ENCODE data around the gene TXNRD1. TPM values are rescaled to one million over a fixed set of nuclear protein-coding genes. Genes with fewer than 3 reads are reported as not detected.

The TXNRD1 gene
- total RNA-seq, 1 donor from 2014 or later: 72.0 TPM

DNA sequence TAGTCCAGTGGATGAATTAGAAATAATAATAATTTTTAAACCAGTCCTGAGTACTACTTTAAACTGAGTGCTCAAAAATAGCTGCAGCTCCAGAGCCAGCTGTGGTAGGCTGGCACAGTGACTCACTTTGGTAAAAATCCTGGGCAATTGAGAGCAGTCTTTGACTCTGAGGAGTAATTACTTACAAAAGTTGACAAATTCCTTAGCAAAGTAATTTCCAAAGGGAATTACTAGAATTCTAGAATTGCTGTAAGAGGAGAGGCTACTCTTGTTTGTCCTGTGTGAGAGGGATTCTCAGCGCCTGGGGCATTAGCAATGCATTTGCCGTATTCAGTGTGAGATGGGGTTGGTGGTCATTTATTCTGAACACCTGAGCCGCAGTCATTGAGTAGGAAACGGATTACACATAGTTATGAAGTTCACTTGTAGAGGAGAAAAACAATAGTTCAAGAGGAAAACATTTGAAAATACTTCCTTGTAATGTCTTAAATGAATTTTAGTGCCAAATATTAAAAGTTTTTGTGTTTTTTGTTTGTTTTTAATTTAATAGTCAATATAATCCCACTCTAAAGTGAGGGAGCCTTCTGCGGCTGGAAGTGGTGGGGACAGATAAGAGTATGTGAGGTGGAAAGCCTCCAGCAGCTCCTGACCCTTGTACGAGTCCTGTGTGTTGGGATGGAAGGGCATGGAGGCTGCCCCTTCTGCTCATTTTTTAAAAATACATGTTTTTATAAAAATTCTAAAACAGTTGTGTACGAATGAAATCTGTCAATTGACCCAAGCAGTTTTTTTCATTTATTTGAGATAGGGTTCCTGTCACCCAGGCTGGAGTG, 129.9 kb downstream of the TXNRD1 start:
- POLR2A ChIA-PET: interaction anchor here (0.6 kb wide), 1 partner anchor 438 kb away, joined by 5 read pairs; no protein-coding TSS in a partner anchor
- TF ChIP-seq, protein P1, sequence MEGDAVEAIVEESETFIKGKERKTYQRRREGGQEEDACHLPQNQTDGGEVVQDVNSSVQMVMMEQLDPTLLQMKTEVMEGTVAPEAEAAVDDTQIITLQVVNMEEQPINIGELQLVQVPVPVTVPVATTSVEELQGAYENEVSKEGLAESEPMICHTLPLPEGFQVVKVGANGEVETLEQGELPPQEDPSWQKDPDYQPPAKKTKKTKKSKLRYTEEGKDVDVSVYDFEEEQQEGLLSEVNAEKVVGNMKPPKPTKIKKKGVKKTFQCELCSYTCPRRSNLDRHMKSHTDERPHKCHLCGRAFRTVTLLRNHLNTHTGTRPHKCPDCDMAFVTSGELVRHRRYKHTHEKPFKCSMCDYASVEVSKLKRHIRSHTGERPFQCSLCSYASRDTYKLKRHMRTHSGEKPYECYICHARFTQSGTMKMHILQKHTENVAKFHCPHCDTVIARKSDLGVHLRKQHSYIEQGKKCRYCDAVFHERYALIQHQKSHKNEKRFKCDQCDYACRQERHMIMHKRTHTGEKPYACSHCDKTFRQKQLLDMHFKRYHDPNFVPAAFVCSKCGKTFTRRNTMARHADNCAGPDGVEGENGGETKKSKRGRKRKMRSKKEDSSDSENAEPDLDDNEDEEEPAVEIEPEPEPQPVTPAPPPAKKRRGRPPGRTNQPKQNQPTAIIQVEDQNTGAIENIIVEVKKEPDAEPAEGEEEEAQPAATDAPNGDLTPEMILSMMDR (IDR thresholded peaks at IDR 0.05): no peak

GRCh38 chr12:104347374-104348075, 131.9 kb downstream of the TXNRD1 start:
- ATAC-seq (ENCODE audit: low read depth) (no peak), DNase-seq (no peak)
- no peak overlapping the region for H3K4me3 Mint-ChIP-seq
- no peaks in the 10 kb centered on the region for H3K4me1 Mint-ChIP-seq
- TF ChIP-seq, protein P1 (IDR thresholded peaks at IDR 0.05): no peak
- CTCF ChIA-PET: no interaction called here
- POLR2A ChIA-PET: no interaction called here
- H3K9me3 Mint-ChIP-seq: no peaks in the 10 kb centered on the region
- intact Hi-C loops (cut with micrococcal nuclease): no loop called here
- H3K27ac Mint-ChIP-seq: no peak overlapping the region
- no peaks in the 10 kb centered on the region for H3K27me3 Mint-ChIP-seq
- H3K36me3 Mint-ChIP-seq (ENCODE audit: low read depth): peaks cover 70% of the 10 kb centered on the region

More for the DNA sequence above, 129.9 kb downstream of the TXNRD1 start:
- no peaks in the 10 kb centered on the region for H3K4me1 Mint-ChIP-seq
- peaks cover 72% of the 10 kb centered on the region for H3K36me3 Mint-ChIP-seq (ENCODE audit: low read depth)
- intact Hi-C loops (cut with micrococcal nuclease): no loop called here
- no peak overlapping the region for H3K27ac Mint-ChIP-seq
- ATAC-seq (ENCODE audit: low read depth) (no peak), DNase-seq (no peak)
- CTCF ChIA-PET: interaction anchor here (1.6 kb wide), 1 partner anchor 37 kb away, joined by 3 read pairs; no protein-coding TSS in a partner anchor
- no peaks in the 10 kb centered on the region for H3K9me3 Mint-ChIP-seq
- no peaks in the 10 kb centered on the region for H3K27me3 Mint-ChIP-seq
- no peak overlapping the region for H3K4me3 Mint-ChIP-seq

GRCh38 chr12:104348283-104348993, 132.9 kb downstream of the TXNRD1 start:
- Mint-ChIP-seq H3K27ac (no peak overlapping the region), H3K36me3 (ENCODE audit: low read depth) (peaks cover 63% of the 10 kb centered on the region)
- POLR2A ChIA-PET: no interaction called here

DNA sequence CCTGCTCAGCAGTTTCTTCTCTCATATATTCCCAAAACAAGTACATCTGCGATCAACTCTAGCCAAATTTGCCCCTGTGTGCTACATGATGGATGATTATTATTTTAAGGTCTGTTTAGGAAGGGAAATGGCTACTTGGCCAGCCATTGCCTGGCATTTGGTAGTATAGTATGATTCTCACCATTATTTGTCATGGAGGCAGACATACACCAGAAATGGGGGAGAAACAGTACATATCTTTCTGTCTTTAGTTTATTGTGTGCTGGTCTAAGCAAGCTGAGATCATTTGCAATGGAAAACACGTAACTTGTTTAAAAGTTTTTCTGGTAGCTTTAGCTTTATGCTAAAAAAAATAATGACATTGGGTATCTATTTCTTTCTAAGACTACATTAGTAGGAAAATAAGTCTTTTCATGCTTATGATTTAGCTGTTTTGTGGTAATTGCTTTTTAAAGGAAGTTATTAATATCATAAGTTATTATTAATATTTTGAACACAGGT, 133.5 kb downstream of the TXNRD1 start:
- ChIA-PET POLR2A (no interaction called here), CTCF (no interaction called here)
- Mint-ChIP-seq H3K4me3 (no peak overlapping the region), H3K4me1 (no peaks in the 10 kb centered on the region), H3K36me3 (ENCODE audit: low read depth) (peaks cover 61% of the 10 kb centered on the region), H3K27me3 (no peaks in the 10 kb centered on the region), H3K9me3 (no peaks in the 10 kb centered on the region), H3K27ac (no peak overlapping the region)
- ATAC-seq (ENCODE audit: low read depth) (no peak), DNase-seq (no peak)
- TF ChIP-seq, protein P1 (IDR thresholded peaks at IDR 0.05): no peak
- intact Hi-C loops (cut with micrococcal nuclease): no loop called here

More at GRCh38 chr12:104348283-104348993, 132.9 kb downstream of the TXNRD1 start:
- intact Hi-C loops (cut with micrococcal nuclease): no loop called here
- no peaks in the 10 kb centered on the region for H3K27me3 Mint-ChIP-seq
- H3K4me1 Mint-ChIP-seq: no peaks in the 10 kb centered on the region
- no peak for DNase-seq
- ATAC-seq (ENCODE audit: low read depth): no peak
- no peaks in the 10 kb centered on the region for H3K9me3 Mint-ChIP-seq
- CTCF ChIA-PET: no interaction called here
- TF ChIP-seq, protein P1 (IDR thresholded peaks at IDR 0.05): no peak
- no peak overlapping the region for H3K4me3 Mint-ChIP-seq

All from activated B cell treated with CpG ODN at 0.5 μM for 24 hours (primary cell).